GM18867 (cell line): ENCODE data around the gene MRPL58.
"Not testable (repeated sequence)": the region's sequence is repeated elsewhere in the genome, so short reads cannot be mapped to it uniquely, and the experiment has no call there.

Source experiments
- ATAC-seq: cut with Tn5 transposase; IDR thresholded peaks from one replicate; pipeline ENCODE4 v1.9.1; 2021; ENCODE audit warnings: mild to moderate bottlenecking, moderate library complexity; ENCODE audit not compliant: unreplicated experiment

MRPL58 gene

GRCh38 chr17:74987418-74987908 lies 25.0 kb upstream of the MRPL58 start, which contains the start of gene CDR2L:
Gene CDR2L, plus strand, starts transcription at chr17:74987632. Its CDS starts 412 bp downstream, at chr17:74988044.
- ATAC-seq, result peak; percentile 88

DNA sequence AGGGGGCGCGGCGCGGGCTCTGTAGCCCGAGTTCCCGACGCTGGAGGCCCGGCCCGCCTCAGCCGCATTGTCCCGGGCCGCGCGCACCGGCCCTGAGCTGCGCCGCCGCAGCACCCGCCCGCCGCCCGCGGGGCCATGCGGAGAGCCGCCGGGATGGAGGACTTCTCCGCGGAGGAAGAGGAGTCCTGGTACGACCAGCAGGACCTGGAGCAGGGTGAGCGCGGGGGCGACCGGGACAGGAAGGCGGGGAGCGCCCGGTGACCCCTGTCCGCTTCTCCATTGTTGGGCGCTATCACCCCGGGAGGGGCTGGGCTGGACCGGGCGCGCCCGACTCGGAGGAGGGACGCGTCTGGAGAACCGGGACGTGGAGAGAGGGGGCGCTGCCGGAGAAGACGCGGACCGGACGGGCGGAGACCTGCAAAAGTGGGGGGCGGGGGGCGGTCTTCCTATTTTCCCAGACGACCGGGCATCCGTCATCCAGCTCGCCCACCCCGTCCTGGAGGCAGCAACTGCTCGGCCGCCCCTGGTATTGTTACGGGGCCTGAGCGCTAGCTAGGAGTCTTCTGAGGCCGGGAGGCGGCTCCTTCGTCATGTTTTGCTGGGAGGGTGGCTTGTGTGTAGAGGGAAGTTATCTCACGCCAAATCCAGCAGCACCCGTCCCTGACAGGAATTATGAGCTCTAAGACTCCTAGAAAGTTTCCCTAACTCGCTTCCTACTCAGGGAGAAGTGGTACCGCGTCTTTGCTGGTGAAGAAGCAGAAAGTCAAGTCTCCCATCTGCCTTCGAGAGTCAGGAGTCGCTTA lies 24.4 kb upstream of the MRPL58 start:
- peak; percentile 33 for ATAC-seq

GRCh38 chr17:74990581-74991105 lies 21.8 kb upstream of the MRPL58 start:
- no peak for ATAC-seq

GRCh38 chr17:74992223-74992622 lies 20.2 kb upstream of the MRPL58 start:
- ATAC-seq, result no peak

- no peak for ATAC-seq
These were observed 18.0 kb upstream of the MRPL58 start for GRCh38 chr17:74994440-74994839.

DNA sequence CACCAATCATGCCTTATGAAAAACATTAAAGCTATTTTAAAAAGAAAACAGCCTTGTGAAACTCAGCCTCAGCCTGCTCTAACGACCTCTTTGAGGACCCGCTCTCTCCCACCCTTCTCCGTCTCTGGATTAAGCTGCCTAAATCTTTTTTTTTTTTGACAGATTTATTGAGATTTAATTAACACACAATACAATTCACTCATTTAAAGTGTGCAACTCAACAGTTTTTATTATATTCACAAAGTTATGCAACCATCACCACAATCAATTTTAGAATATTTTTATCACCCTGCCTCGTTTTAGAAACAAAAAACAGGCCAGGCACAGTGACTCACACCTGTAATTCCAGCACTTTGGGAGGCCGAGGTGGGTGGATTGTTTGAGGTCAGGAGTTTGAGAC lies 16.6 kb upstream of the MRPL58 start:
- ATAC-seq, result no peak

DNA sequence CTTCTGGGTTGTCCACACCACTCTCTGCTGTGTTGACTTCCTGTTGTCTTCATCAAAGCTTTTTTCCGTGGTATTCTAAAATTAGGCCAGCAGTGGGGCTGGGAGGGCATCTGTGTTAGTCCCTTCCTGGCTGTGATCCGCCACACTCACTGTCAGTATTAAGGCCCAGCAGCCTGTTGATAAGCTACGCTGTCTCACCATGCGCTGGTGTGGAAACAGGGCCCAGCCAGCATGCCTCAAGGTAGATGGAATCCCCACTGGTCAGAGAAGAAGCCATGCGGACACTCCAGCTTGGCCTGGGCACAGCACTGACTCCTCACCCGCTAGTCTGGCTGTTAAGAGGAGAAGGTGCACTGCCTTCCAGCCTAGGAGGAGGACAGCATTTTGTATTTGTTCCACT lies 13.7 kb upstream of the MRPL58 start:
- no peak for ATAC-seq

- no peak for ATAC-seq
These were observed 12.9 kb upstream of the MRPL58 start for GRCh38 chr17:74999523-74999922.

- no peak for ATAC-seq
These were observed 10.3 kb upstream of the MRPL58 start for GRCh38 chr17:75001915-75002843.

- no peak for ATAC-seq
These were observed 9.2 kb upstream of the MRPL58 start for GRCh38 chr17:75003070-75003956.

GRCh38 chr17:75003957-75004355 lies 8.5 kb upstream of the MRPL58 start:
- ATAC-seq, result no peak

- ATAC-seq, result no peak
These were observed 8.1 kb upstream of the MRPL58 start for GRCh38 chr17:75004371-75004770.

GRCh38 chr17:75005291-75005690 lies 7.2 kb upstream of the MRPL58 start:
- no peak for ATAC-seq

- not testable (repeated sequence) for ATAC-seq
These were observed 6.4 kb upstream of the MRPL58 start for GRCh38 chr17:75006084-75006483.

DNA sequence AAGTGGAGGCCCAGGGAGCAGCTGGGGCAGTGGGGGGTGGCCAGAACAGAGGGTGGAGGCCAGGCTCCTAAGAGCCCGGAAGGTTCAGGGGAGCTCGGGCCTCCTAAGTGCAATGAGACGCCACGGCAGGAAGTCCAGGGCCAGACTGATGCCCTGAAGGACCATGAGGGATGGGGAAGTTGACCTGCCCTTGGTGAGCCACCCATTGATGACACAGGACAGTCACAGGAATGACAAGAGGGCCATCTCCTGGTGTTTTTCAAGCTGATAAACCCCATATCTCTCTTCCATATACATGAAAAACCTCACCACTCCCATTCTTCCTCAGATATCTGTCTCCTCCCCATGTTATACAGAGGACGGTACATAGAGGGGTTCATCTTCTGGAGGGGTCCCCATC lies 5.8 kb upstream of the MRPL58 start:
- no peak for ATAC-seq

- no peak for ATAC-seq
These were observed 4.1 kb upstream of the MRPL58 start for GRCh38 chr17:75008373-75008772.

- ATAC-seq, result no peak
These were observed 3.2 kb upstream of the MRPL58 start for GRCh38 chr17:75009139-75009724.

DNA sequence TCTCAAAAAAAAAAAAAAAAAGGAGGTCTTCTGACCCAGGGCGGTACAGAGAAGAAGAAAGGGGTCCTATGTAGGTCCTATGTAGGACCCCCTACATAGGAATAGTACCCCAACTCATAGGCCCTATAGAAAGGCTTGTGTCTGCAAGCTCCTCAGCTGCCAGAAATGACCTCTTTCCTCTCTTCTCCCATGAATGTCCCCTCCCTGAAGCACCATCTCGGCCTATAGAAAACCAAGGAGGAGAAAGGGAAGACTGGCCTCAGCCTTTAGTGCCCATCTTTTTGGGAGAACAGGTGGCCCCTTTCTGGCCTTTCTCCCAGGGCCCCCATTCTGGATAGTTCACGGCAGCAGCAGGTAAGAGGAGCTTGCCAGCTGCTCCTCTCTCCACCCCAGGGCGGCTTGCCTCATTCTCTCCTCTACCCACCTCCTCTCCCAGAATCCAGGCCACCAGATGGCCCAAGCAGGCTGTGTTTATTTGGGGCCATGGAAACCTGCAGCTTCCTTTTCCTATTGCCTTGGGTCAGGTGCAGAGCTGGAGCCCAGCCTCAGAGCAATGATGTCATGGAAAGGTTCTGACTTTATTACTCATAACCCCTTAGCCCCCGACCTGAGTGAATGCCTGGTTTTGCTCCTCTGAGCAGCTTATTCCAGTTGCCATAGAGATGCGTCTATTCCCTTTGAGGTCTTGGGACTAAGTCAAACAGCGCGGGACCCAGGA lies 1.6 kb upstream of the MRPL58 start:
- ATAC-seq, result no peak

DNA sequence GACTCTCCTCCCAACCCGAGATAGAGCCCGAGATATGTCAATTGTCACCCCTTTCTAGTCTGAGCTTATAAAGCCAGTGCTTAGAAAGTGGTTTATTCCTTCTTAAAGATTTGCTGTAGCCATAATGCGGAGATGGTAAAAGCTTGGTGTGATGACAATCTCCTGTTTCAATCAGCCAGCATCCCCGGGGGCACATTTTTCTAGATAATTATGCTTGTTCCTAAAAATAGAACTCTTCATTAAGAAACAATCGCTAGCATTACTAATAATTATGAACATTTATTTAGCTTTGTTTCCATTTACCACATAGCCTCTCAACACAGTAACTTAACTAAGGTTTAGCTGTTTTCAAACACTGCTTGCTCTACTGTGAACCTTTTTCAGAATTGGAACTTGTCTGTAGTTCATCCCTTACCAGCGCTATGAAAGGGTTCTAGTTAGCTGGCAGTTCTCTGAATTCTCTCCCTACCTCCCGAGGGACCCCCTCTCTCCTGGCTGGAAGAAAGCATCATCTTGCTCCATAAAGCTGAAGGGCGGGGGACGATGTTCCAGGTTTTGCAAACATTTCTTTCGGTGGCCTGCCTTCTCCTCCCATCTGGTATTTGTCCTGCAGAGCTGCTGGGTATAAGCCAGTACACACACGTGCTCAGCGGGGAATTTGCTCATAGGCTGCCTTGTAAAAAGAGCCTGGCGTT lies 922 bp upstream of the MRPL58 start:
- no peak for ATAC-seq
